RWPE1 (cell line): ENCODE measurements around the gene RIMBP3B.
"Not testable (repeated sequence)": the region's sequence is repeated elsewhere in the genome, so short reads cannot be mapped to it uniquely, and the experiment has no call there.

Source experiments
- CTCF ChIA-PET: fragments of 350-600 bp; sonication (Branson Sonifier 250); formaldehyde crosslinking; extraction: SDS; loops from one replicate; lab custom pipeline; 2021; lab: Yijun Ruan, JAX
- POLR2A ChIA-PET: fragments of 400-600 bp; formaldehyde crosslinking; extraction: SDS; loops from one replicate; lab custom pipeline; 2020; ENCODE audit warnings: antibody characterized with exemption; ENCODE audit not compliant: low non-redundant PET; lab: Yijun Ruan, JAX
- DNase-seq: peaks from one replicate; pipeline ENCODE4 v3.0.0; 2012; ENCODE audit warnings: low spot score
- H3K27ac ChIP-seq: fragments of 450-650 bp; 2 replicates; pipeline ENCODE4 v1.5.1; 2017

Gene RIMBP3B, protein sequence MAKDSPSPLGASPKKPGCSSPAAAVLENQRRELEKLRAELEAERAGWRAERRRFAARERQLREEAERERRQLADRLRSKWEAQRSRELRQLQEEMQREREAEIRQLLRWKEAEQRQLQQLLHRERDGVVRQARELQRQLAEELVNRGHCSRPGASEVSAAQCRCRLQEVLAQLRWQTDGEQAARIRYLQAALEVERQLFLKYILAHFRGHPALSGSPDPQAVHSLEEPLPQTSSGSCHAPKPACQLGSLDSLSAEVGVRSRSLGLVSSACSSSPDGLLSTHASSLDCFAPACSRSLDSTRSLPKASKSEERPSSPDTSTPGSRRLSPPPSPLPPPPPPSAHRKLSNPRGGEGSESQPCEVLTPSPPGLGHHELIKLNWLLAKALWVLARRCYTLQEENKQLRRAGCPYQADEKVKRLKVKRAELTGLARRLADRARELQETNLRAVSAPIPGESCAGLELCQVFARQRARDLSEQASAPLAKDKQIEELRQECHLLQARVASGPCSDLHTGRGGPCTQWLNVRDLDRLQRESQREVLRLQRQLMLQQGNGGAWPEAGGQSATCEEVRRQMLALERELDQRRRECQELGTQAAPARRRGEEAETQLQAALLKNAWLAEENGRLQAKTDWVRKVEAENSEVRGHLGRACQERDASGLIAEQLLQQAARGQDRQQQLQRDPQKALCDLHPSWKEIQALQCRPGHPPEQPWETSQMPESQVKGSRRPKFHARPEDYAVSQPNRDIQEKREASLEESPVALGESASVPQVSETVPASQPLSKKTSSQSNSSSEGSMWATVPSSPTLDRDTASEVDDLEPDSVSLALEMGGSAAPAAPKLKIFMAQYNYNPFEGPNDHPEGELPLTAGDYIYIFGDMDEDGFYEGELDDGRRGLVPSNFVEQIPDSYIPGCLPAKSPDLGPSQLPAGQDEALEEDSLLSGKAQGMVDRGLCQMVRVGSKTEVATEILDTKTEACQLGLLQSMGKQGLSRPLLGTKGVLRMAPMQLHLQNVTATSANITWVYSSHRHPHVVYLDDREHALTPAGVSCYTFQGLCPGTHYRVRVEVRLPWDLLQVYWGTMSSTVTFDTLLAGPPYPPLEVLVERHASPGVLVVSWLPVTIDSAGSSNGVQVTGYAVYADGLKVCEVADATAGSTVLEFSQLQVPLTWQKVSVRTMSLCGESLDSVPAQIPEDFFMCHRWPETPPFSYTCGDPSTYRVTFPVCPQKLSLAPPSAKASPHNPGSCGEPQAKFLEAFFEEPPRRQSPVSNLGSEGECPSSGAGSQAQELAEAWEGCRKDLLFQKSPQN (N-terminal part only)

GRCh38 chr22:21383701-21384467, at the start of gene RIMBP3B:
RIMBP3B (plus strand) TSS chr22:21383751; CDS start chr22:21383859, 108 bp downstream.
- POLR2A ChIA-PET, CTCF ChIA-PET, H3K27ac ChIP-seq, DNase-seq: not testable (repeated sequence)

GRCh38 chr22:21357527-21357926, 26.0 kb upstream of the RIMBP3B start:
- CTCF ChIA-PET, H3K27ac ChIP-seq, POLR2A ChIA-PET, DNase-seq: not testable (repeated sequence)

DNA sequence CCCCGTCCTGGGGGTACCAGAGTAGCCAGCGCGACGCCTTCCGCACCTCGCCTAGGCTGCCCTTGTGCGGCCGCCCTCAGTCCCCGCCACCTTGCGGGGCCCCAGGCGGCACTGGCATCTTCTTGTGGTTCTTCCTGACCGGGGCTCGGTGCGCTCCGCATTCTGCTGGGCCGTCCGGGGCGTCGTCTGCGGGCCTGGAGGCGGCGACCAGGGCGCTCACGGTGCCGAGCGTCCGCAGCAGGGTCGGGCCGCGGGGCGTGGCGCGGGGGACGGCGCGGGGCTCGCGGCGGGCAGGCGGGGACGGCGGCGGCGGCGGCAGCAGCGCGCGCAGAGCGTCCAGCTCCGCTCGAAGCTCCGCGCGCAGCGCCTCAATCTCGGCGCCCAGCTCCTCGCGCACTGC, 23.0 kb upstream of the RIMBP3B start:
- POLR2A ChIA-PET, DNase-seq, CTCF ChIA-PET, H3K27ac ChIP-seq: not testable (repeated sequence)

GRCh38 chr22:21362473-21362872, 21.1 kb upstream of the RIMBP3B start:
- H3K27ac ChIP-seq, CTCF ChIA-PET, POLR2A ChIA-PET, DNase-seq: not testable (repeated sequence)

GRCh38 chr22:21363061-21363460, 20.5 kb upstream of the RIMBP3B start:
- DNase-seq, POLR2A ChIA-PET, H3K27ac ChIP-seq, CTCF ChIA-PET: not testable (repeated sequence)

GRCh38 chr22:21363803-21364202, 19.7 kb upstream of the RIMBP3B start:
- DNase-seq, CTCF ChIA-PET, POLR2A ChIA-PET: not testable (repeated sequence)

DNA sequence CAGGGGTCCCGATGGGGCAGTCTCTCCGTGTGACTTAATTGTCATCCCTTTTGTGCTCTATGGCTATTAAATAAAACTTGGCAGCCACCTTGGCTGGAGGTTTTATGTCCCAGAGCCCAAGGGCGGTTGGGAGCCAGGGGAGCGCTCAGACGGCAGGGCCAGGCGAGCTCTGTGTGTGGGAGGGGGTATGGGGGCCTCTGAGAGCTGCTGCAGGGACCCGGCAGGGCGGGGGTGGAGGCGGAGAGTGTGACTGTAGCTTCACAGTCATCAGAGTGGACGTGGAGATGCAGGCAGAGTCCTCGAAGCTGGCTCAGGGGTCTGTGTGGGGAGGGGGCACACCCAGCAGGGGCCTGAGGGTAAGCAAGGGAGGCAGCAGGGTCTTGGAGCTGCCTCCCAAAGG, 19.2 kb upstream of the RIMBP3B start:
- POLR2A ChIA-PET, DNase-seq, H3K27ac ChIP-seq, CTCF ChIA-PET: not testable (repeated sequence)

More at GRCh38 chr22:21363803-21364202, 19.7 kb upstream of the RIMBP3B start:
- not testable (repeated sequence) for H3K27ac ChIP-seq

- CTCF ChIA-PET, POLR2A ChIA-PET, H3K27ac ChIP-seq, DNase-seq: not testable (repeated sequence)
Measured at GRCh38 chr22:21365337-21365736, 18.2 kb upstream of the RIMBP3B start.

DNA sequence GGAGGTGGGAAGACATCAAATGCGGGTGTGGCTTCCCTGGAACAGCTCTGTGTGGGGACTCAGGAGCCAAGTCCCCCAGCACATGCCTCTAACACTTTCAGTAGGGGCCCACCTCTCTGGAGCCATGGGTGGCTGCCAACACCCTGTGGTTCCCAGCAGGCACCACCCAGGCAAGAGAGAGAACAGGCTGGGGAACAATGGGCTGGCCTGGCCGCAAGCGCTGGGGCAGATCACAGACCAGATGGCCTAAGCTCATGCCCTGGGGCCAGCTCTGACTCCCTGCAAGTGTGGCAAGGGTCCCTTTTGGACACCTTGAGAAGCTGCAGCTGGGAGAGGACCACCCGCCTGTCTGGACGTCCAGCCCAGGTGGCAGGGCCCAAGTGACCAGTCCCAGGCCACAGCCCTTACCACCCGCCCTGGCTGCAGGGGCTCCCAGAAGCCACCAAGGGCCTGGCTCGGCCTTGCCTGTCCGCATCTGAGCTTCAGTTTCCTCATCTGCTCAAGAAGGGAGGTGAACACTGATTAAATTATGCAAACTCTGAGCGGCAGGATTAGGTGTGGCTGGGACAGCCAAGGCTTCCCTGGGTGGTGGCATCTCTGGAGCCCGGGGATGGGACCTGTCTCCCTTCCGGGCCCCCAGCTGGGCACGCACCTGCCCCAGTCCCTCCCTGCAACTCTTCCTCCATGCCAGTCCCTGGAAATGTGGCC, 14.8 kb upstream of the RIMBP3B start:
- CTCF ChIA-PET, DNase-seq, POLR2A ChIA-PET: not testable (repeated sequence)

DNA sequence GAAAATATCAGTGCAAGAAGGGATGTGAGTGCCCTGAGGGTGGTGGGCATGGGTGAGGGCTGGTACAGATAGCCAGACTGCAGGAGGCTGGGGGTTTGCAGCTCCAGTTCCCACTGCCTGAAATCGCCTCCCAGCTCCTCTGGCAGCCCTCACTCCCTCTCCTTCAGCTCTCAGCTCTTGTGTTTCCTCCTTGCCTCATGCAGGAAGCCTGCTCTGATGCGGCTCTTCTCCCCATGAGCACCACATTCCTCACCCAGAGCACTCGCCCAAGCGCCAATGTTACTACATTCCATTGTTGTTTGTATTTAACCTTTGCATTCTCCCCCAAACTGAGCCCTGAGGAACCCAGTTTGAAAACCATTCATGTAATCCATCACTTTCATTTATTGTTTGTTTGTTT, 7.7 kb upstream of the RIMBP3B start:
- POLR2A ChIA-PET, H3K27ac ChIP-seq, DNase-seq, CTCF ChIA-PET: not testable (repeated sequence)

More for the DNA sequence above, 14.8 kb upstream of the RIMBP3B start:
- H3K27ac ChIP-seq = not testable (repeated sequence)

DNA sequence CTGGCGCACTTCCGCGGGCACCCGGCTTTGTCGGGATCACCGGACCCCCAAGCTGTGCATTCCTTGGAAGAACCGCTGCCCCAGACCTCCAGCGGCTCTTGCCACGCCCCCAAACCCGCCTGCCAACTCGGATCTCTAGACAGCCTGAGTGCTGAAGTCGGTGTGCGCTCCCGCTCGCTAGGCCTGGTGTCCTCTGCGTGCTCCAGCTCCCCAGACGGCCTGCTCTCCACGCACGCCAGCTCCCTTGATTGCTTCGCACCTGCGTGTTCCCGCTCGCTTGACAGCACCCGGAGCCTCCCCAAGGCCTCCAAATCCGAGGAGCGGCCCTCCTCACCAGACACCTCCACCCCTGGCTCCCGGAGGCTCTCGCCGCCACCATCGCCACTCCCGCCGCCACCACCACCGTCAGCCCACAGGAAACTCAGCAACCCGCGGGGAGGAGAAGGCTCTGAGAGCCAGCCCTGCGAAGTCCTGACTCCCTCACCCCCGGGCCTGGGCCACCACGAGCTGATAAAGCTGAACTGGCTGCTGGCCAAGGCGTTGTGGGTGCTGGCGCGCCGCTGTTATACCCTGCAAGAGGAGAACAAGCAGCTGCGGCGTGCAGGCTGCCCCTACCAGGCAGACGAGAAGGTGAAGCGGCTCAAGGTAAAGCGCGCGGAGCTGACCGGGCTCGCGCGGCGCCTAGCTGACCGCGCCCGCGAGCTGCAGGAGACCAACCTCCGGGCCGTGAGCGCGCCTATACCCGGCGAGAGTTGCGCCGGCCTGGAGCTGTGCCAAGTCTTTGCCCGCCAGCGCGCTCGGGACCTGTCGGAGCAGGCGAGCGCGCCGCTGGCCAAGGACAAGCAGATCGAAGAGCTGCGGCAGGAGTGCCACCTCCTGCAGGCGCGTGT, 1.2 kb downstream of the RIMBP3B start:
- DNase-seq, H3K27ac ChIP-seq, CTCF ChIA-PET, POLR2A ChIA-PET: not testable (repeated sequence)

- H3K27ac ChIP-seq, POLR2A ChIA-PET, DNase-seq, CTCF ChIA-PET: not testable (repeated sequence)
Measured at GRCh38 chr22:21389480-21389879, 5.9 kb downstream of the RIMBP3B start.

- POLR2A ChIA-PET, CTCF ChIA-PET, DNase-seq, H3K27ac ChIP-seq: not testable (repeated sequence)
Measured at GRCh38 chr22:21390013-21390412, 6.5 kb downstream of the RIMBP3B start.

- CTCF ChIA-PET, H3K27ac ChIP-seq: not testable (repeated sequence)
Measured at GRCh38 chr22:21394613-21395012, 11.1 kb downstream of the RIMBP3B start.

More at GRCh38 chr22:21394613-21395012, 11.1 kb downstream of the RIMBP3B start:
- DNase-seq, POLR2A ChIA-PET: not testable (repeated sequence)
